GM03348 (cell line): ENCODE data around the gene SHANK2.

Experiments used
- DNase-seq: peaks from one replicate; pipeline ENCODE4 v3.0.0; 2012; ENCODE audit warnings: low spot score

The SHANK2 gene

DNA sequence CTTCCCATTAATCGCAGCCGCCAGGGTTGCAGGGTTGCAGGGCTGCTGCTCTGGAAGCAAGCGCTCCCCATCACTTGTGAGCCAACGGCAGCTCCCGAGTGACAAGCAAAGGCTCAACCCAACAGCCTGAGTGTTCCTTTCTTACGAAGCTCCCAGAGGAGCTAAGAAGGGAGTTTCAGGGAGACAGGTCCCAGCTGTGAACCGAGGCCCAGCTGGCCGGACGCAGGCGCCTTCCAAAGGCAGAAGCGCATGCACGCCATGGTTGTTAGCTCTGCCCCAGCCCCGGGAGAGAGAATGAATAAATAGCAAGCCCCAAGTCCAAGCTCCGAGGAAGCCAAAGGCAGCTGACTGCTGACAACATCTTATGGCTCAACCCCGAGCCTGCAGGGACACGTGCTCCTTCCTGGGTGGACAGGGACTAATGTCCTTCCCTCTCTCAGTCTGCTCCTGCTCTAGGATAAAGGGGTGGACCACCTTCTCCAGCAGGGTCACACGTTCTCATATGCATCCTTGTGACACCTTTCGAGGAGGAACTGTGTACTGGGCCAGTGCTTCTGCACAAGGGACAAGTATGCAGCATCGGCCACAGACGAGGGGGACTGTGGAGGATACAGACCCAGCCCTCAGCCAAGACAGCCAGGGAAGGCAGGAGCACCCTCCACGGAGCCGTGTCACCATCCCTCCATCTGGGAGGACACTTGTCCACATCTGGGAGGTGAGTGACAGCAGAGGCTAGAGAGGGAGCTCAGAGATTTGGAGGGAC is 29.9 kb downstream of the SHANK2 start:
- DNase-seq: no peak

DNA sequence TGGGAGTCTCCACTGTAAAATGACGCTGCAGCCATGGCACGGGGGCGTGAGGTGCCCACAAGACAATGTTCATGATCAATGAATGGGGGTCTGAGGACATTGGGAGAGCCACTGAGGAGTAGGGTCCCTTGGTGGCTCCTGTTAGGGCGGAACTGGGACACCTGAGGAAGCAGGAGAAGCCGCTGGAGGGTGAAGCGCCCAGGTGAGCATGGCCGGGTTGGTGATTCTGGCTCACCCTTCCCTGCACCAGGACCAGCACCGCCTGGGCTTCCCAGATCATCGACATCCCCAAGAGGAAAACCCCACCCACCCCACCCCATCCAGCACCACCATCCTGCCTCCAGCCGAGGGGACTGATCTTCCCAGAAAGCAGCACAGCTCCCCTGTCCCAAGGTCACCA is 30.6 kb downstream of the SHANK2 start:
- no peak for DNase-seq

DNA sequence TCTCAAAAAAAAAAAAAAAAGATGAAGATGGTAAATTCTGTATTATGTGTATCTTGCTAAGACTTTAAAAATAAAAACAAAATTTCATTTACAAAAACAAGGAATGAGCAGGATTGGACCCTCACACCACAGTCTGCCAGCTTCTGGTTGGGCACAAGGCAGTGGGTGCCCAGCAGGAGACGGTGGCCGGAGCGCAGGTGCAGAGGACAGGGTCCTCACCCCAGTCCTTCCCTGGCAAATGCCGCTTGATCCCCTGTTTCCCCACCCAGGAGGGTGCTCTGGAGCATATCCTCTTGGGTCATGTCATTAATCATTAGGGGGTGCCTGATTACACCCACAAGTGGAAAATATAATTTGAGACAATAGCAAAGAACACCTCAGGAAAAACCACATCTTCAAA is 31.2 kb downstream of the SHANK2 start:
- no peak for DNase-seq

DNA sequence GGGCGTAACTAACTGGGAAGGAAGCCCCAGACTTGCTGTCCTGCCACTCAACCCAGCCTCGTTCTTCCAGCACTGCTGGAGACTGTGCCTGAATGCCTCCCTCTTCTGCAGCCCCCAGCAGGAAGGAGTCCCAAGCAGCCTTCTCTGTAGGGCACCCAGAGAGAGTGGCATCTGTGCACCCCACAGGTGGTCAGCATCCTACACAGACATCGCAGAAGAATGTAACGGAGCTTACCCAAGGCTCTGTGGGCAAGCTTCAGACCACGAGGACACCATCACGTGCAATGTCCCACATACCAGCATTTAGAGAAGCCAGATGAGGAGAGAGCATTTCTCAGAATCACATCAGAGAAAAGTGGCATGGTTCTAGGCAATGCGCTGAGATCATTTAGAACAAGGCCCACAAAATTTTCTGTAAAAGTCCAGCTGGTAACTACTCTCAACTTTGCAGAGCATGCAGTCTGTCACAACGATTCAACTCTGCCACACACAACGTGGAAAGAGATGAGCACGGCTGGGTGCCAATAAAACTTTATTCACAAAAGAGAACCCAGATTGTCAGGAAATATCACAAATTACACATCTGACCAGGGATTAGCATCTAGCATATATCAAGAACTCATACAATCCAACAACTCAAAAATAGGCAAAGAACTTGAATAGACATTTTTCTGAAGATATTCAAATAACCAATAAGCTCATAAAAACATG is 33.4 kb downstream of the SHANK2 start:
- DNase-seq: no peak

DNA sequence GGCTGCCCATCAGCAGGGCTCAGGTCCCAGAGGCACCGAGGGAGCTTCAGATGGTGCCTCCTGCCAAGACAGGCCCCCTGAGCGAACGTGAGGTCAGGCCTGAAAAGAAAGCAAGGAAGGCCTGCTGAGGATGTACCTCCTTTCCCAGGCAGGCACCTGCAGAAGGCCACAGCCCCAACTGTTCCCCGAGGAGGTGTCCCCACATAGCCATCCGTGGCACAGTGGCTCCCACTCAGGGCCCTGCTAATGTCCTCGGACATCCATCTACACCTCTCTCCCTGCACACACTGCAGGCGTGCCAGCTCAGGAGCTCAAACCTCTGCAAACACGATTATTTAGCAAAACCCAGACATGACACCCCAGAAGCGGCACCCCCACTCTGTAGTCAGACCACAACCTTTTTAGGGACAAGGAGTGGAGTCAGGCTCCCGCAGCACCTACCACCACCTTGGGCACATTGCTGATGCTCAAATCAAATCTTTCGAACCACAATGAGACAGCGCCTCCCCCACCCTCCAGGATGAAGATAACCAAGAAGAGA is 36.9 kb downstream of the SHANK2 start:
- DNase-seq: no peak

DNA sequence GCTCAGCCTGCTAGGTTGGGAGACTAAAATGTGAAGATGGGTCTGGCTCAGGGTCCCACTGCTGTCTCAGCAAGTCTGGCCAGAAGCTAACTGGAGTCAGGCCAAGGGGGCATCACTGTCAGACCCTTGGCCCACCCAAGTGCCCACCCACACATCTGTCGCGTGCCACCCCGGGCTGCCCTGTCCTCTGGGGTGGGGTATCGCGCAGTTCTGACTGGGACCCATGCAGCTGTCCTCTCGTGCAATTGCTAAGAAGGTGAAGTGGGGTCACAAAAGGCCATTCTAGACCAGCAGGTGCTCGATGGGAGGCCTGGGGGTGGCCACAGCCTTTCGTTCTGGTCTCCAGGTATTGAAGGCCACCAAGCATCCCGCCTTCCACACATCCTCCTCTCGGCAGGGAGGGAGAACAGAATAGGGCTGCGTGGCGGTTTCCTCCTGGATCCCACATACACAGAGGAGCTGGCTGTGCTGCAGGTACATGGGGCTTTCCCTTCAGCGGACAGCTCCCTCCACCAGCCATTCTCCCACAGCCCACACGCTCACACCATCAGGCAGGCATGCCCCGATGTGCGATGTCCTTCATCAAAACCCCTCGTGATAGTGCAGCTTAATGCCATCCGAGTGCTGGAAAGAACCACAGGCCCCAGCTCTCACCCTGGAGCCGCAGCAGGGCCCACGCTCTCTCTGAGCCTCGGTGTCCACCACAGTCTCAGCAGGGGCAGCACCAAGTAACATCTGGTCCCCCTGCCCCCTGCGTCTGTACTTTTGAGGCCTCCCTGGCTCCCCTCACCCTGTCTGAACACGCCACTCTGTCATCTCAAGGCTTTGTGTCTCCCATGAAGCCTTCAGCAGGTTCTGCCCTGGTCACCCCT is 37.6 kb downstream of the SHANK2 start:
- DNase-seq: no peak

DNA sequence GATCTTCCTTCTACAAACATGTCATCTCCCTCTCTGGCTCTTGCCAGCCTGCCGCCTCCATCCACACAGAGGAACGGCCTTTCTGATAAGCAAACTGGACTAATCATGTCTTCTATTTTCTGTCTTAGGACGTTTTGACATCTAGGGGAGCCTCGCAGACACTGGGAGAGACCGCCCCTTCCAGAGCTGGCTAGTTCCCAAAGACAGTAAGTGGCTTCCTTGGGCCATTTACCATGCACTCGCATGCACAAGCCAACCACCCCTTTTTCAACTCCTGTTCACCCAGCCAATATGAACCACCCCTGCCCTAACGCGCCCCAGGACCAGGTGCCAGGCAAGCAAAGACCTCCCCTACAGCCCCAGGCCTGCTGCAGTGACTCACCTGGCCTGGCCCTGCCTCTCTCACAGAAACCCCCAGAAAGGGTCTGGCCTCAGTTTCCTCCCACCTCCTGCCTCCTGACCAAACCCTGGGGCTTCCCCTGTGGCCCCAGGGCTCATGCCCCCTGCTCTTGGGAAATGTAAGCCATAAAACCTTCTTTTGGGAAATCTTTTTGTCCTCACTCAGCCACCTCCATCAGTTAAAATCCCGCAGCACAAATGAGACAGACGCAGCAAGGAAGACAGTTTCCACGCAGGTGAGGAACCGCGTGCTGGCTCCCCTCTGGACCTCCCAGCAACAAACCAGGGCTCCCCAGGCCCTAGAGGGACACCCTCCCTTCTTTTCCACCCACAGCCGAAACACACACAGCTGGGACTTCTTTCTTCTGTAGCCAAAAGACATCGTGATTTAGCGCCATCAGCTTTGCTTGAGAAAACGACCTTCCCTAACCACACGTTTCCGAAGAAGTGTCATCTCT is 38.5 kb downstream of the SHANK2 start:
- no peak for DNase-seq

DNA sequence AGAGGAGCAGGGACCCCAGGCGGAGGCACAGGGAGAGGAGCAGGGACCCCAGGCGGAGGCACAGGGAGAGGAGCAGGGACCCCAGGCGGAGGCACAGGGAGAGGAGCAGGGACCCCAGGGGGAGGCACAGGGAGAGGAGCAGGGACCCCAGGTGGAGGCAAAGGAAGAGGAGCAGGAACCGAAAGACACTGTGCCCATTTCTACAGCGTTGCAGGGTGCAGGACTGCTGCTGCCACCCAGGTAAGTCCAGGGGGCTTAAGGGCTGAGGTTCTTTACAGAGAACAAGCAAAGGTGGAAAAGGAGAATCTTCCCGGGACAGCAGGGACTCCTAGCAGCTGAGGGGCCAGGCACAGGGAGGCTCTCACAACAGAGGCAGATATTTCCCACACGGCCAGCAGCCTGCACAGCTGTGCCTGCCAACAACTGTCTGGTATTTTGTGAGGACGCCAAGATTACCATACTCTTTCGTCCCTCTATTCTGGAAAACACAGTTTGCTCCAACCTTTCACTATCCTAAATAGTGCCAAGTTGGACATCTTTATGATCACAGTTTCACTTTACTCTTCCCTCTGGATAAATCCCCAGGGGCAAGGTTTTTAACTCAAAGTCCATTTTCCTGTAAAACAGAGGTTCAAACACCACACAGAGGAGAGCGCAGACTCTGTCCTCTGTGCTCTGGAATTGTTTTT is 39.4 kb downstream of the SHANK2 start:
- peak; percentile 71 for DNase-seq

DNA sequence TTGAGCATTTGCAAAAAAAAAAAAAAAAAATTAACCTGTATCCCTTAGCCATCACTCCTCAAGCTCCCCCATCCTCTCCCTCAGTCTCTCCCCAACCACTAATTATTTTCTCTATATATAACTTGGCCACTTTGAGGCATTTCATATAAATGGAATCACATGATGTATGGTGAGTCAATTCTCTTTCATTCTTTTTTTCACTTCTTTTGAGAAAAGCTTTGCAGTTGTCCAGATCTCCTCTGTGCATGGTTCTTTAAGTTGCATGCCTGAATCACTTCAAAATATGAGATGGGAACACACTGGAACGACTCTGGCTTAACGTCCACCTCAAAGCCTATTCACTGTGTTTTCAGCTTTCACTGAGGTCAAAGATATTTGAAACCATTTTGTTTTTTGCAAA is 40.7 kb downstream of the SHANK2 start:
- no peak for DNase-seq

DNA sequence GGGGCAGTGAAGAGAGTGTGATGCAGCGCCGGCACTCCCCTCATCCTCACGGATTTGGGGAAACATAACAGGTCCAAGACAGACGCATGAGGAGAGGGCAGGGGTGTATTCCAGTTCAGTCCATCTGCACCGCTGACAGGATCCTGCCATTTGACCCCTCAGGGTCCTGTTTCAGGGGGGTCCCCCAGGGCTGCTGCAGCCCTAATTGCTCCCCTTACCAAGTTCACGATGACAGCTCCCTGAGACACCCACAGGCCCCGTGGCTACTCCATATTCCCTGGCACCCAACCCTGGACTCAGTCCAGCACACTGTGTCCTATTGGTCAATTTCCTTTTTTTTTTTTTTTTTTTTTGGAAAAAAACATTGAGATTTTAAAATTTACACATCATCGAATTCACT is 41.5 kb downstream of the SHANK2 start:
- no peak for DNase-seq

DNA sequence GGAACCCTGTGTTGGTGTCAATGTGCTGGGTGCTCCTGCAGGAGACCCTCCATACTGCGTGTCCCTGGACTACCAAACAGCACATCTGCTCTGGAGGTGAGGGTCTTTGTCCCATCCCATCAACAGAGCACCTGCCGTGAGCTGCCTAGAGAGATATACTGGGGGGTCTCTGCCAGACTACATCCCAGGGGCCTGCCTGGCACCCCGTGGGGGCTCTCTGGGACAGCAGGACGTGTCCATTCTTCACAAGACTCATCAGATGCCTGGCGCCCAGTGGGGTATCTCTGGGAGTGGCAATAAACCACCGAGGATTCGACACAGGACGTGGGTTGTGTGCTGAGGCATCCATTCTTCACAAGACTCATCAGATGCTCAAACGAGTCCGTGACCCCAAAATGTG is 42.7 kb downstream of the SHANK2 start:
- DNase-seq: no peak

DNA sequence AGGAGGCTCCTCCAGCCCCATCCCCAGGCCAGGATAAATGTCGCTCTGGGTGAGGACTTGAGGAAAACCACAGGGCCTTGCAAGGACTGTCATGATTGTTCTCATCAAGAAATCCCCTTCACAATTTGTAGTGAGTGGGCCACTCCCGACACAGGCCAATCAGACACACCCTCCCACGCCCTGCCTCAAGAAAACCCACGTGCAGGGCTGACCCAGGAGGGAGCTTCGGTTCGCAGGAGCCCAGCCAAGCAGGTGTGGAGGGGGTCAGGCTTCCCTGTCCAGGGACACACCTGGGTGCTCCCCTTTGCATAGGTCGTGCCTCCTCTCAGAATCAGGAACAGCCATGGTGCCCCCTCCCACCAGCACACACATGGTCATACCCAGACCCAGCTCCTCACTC is 43.2 kb downstream of the SHANK2 start:
- no peak for DNase-seq

DNA sequence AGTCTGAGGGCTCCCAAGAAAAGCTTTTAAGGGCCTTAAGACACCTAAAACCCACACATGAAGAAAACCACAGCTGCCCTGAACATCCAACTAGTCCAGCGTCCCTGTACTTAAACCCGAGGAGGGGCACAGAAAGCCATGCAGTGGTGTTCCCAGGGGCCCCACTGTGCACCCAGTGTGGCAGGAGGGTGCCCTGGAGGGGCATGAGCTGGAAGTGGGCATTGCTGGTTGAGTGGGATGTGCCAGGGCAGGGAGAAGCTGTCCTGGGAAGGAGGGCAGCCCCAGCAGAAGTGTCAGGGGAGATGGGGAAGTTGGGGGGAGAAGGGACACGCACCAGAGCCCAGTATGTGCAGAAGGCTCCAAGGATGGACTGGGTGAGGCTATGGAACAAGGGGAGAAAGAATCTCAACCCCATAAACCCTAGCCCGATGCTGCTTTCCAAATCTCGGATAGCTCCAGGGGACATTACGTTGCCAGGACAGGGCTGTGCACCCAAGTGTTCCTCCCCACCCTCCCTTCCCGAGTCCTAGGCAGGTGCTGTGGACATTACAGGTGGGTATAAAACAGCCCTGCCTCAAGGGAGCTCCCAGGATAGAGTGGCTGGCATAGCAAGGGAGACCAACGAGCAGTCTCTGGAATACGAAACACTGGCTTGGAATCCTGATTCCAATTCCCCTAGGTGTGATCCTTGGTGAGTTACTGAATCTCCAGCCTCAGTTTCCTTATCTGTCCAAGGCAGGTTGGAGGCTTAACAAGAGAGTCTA is 44.2 kb downstream of the SHANK2 start:
- no peak for DNase-seq

DNA sequence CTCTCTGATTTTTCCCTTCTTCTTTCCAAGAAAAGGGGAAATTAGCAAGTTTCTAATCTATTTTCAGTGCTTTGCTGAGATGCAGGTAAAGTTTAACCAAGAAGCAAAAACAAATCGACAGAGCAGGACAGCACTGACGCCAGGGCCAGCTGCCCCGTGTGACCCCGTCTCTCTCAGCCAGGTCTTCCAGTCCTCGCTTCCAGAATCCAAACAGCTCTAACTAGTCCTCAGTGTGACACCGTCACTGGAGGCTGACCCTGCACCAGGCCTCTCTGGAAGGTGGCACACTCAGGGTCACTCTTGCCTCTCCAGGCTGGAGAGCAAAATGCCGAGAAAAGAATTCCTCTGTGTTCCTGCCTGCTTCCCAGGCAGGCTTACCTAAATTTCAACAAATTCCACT is 44.8 kb downstream of the SHANK2 start:
- DNase-seq: no peak

DNA sequence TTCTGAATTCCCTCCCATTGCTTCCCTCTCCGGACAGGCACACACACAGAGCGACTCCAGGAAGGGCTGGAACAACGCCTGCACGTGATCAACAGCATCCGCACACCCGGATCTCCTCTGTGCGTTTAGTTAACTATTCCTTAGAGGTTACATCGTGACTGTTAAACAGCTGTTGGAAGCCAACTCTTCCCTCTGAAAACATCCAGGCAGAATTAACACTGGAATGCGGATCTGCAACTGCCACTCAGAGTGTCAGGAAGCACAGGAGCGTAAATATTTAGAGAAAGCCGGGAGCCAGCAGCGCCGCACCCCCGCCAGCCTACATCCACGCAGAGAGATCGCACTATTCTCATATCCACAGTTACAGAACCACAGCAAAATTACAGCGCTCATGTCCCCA is 46.2 kb downstream of the SHANK2 start:
- DNase-seq: peak; percentile 62

DNA sequence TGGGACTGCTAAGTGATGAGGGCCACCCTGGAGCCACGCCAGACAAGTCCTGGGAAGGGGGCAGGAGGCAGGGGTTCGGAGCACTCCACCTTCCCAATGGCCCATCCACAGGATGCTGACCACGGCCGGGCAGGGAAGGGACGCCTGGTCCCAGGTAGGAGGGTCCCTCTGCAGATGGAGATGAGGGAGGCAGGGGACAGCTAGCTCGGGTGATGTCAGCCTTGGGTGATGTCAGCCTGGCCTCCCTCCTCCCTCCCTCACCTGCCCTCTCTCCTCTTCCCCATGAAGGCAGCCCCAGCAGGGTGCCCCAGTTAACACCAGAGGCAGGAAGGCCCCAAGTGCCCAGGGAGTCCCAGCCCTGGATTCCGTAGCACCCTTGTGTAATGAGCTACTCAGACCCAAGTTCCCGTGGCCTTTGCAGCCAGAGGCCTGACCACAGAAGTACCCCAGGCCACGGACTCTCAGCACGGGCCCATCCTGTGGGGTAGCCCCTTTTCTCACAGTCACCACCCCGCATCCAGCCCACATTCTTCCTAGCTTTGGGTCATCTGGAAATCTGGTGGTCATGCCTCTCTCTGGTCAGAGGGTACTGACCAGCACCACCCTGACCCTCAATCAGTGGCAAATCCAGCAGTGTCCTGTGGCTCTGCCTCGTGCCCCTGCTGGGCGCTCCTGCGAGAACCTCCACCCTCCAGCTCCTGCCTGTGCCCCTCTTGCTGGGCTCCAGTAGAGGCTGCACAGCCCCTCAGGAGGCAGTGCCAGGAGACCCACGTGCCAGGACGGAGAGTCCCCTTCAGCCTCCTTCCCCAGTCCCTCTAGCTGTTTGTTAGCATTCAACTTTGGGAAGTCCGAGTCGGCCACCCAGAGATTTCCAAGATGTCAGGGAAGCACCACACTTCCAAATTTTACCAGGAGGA is 47.4 kb downstream of the SHANK2 start:
- DNase-seq: no peak

DNA sequence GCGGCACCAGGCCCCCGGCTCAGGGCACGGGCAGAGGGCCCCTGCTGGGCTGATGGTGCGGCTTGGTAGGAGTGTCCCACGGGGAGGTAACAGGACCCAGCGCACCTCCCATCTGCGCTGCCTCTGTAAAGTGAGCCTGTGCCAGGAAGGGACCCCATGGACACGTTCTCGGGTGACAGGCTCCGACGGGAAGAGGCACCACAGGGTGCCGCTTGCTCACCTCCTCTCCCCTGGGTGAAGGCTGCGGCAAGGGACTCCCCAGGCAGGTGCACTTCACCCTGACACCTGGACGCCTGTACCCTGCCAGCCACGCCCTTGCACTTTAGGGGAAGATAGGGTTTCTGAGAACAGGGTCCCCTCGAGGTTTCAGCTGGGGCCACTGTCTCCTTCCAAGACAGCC is 48.1 kb downstream of the SHANK2 start:
- no peak for DNase-seq

DNA sequence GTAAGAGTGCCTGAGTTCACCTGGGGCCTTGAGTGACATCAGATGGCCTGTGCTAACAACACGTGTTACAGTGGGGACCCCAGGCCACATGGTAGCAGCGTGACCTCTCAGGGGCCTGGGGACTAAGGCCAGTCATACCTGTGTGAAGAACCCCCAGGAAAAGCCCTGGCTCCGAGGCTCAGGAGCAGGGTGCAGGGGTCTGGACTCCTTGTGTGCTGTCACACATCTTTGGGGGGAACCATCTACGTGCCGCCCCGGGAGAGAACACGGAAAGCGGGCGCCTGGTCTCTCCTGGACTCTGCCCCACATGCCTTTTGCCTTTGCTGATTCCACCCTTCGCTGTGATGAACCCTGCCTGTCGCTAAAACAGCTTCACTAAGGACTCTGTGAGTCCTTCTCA is 48.7 kb downstream of the SHANK2 start:
- DNase-seq: no peak

DNA sequence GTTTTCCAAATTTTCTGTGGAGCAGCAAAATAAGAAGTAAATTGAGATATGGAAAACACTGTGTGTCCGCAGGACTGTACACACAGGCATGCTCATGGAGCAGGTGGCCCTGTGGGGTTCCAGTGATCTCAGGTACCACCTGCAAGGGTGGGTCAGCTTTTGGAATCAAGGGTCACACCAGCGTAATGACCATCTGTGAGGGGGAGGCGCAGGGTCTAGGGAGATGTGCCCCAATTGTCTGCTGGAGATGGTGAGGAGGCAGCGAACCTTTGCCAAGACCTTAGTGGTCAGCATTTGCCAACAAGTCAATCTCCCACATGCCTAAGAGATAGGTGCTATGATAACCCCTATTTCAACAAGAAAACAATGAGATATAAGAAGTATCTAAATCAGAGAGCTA is 49.4 kb downstream of the SHANK2 start:
- no peak for DNase-seq
